ENCODE measurements around the gene ODAD2.
"Not testable (repeated sequence)": the region's sequence is repeated elsewhere in the genome, so short reads cannot be mapped to it uniquely, and the experiment has no call there.

Gene ODAD2

GRCh38 chr10:27949528-27950241 lies 49.2 kb downstream of the ODAD2 start:
- Mint-ChIP-seq H3K4me1 (no peaks in the 10 kb centered on the region), H3K4me3 (no peak overlapping the region), H3K27ac (ENCODE audit: low read depth) (no peak overlapping the region), H3K27me3 (peaks cover 15% of the 10 kb centered on the region), H3K36me3 (ENCODE audit: insufficient read depth) (peaks cover 1% of the 10 kb centered on the region), H3K9me3 (no peaks in the 10 kb centered on the region)
- DNase-seq (ENCODE audit: low spot score in 2 of 2) (no peak), ATAC-seq (replicated peaks; ENCODE audit: extremely low read depth, poor library complexity, severe bottlenecking) (no peak)

GRCh38 chr10:27948186-27948585 lies 50.7 kb downstream of the ODAD2 start:
- Mint-ChIP-seq H3K27ac (ENCODE audit: low read depth) (no peak overlapping the region), H3K27me3 (peaks cover 23% of the 10 kb centered on the region), H3K4me3 (no peak overlapping the region), H3K4me1 (no peaks in the 10 kb centered on the region), H3K36me3 (ENCODE audit: insufficient read depth) (peaks cover 1% of the 10 kb centered on the region), H3K9me3 (no peaks in the 10 kb centered on the region)
- ATAC-seq (replicated peaks; ENCODE audit: extremely low read depth, poor library complexity, severe bottlenecking) (no peak), DNase-seq (ENCODE audit: low spot score in 2 of 2) (no peak)

GRCh38 chr10:27947540-27947939 lies 51.3 kb downstream of the ODAD2 start:
- Mint-ChIP-seq H3K9me3 (no peaks in the 10 kb centered on the region), H3K36me3 (ENCODE audit: insufficient read depth) (peaks cover 1% of the 10 kb centered on the region), H3K4me1 (no peaks in the 10 kb centered on the region), H3K4me3 (no peak overlapping the region), H3K27ac (ENCODE audit: low read depth) (no peak overlapping the region), H3K27me3 (peaks cover 23% of the 10 kb centered on the region)
- DNase-seq (ENCODE audit: low spot score in 2 of 2) (no peak), ATAC-seq (replicated peaks; ENCODE audit: extremely low read depth, poor library complexity, severe bottlenecking) (no peak)

GRCh38 chr10:27944005-27944404 lies 54.9 kb downstream of the ODAD2 start:
- Mint-ChIP-seq H3K9me3 (no peaks in the 10 kb centered on the region), H3K4me1 (no peaks in the 10 kb centered on the region), H3K27me3 (peaks cover 46% of the 10 kb centered on the region), H3K4me3 (no peak overlapping the region), H3K36me3 (ENCODE audit: insufficient read depth) (peaks cover 1% of the 10 kb centered on the region), H3K27ac (ENCODE audit: low read depth) (no peak overlapping the region)
- ATAC-seq (replicated peaks; ENCODE audit: extremely low read depth, poor library complexity, severe bottlenecking), result no peak
- no peak for DNase-seq (ENCODE audit: low spot score in 2 of 2)

- no peaks in the 10 kb centered on the region for H3K36me3 Mint-ChIP-seq (ENCODE audit: insufficient read depth)
- H3K27ac Mint-ChIP-seq (ENCODE audit: low read depth), result no peak overlapping the region
- H3K4me3 Mint-ChIP-seq, result no peak overlapping the region
- no peak for DNase-seq (ENCODE audit: low spot score in 2 of 2)
- ATAC-seq (replicated peaks; ENCODE audit: extremely low read depth, poor library complexity, severe bottlenecking), result no peak
- peaks cover 53% of the 10 kb centered on the region for H3K27me3 Mint-ChIP-seq
- H3K4me1 Mint-ChIP-seq, result no peaks in the 10 kb centered on the region
- H3K9me3 Mint-ChIP-seq, result no peaks in the 10 kb centered on the region
Observed at GRCh38 chr10:27914888-27915287, 84.0 kb downstream of the ODAD2 start.

- H3K27ac Mint-ChIP-seq (ENCODE audit: low read depth), result no peak overlapping the region
- peaks cover 58% of the 10 kb centered on the region for H3K27me3 Mint-ChIP-seq
- H3K36me3 Mint-ChIP-seq (ENCODE audit: insufficient read depth), result no peaks in the 10 kb centered on the region
- no peaks in the 10 kb centered on the region for H3K9me3 Mint-ChIP-seq
- ATAC-seq (replicated peaks; ENCODE audit: extremely low read depth, poor library complexity, severe bottlenecking) (no peak), DNase-seq (ENCODE audit: low spot score in 2 of 2) (no peak)
- no peak overlapping the region for H3K4me3 Mint-ChIP-seq
- no peaks in the 10 kb centered on the region for H3K4me1 Mint-ChIP-seq
Observed at GRCh38 chr10:27912231-27912630, 86.6 kb downstream of the ODAD2 start.

GRCh38 chr10:27911539-27911938 lies 87.3 kb downstream of the ODAD2 start:
- Mint-ChIP-seq H3K27me3 (peaks cover 57% of the 10 kb centered on the region), H3K4me3 (no peak overlapping the region), H3K9me3 (no peaks in the 10 kb centered on the region), H3K4me1 (no peaks in the 10 kb centered on the region), H3K36me3 (ENCODE audit: insufficient read depth) (no peaks in the 10 kb centered on the region), H3K27ac (ENCODE audit: low read depth) (no peak overlapping the region)
- ATAC-seq (replicated peaks; ENCODE audit: extremely low read depth, poor library complexity, severe bottlenecking) (no peak), DNase-seq (ENCODE audit: low spot score in 2 of 2) (no peak)

GRCh38 chr10:27911011-27911410 lies 87.9 kb downstream of the ODAD2 start:
- H3K36me3 Mint-ChIP-seq (ENCODE audit: insufficient read depth), result no peaks in the 10 kb centered on the region
- ATAC-seq (replicated peaks; ENCODE audit: extremely low read depth, poor library complexity, severe bottlenecking) (no peak), DNase-seq (ENCODE audit: low spot score in 2 of 2) (no peak)
- no peaks in the 10 kb centered on the region for H3K4me1 Mint-ChIP-seq
- H3K27me3 Mint-ChIP-seq, result peaks cover 52% of the 10 kb centered on the region
- no peak overlapping the region for H3K27ac Mint-ChIP-seq (ENCODE audit: low read depth)
- no peak overlapping the region for H3K4me3 Mint-ChIP-seq
- H3K9me3 Mint-ChIP-seq, result no peaks in the 10 kb centered on the region

- no peaks in the 10 kb centered on the region for H3K4me1 Mint-ChIP-seq
- no peaks in the 10 kb centered on the region for H3K36me3 Mint-ChIP-seq (ENCODE audit: insufficient read depth)
- ATAC-seq (replicated peaks; ENCODE audit: extremely low read depth, poor library complexity, severe bottlenecking) (no peak), DNase-seq (ENCODE audit: low spot score in 2 of 2) (no peak)
- no peak overlapping the region for H3K27ac Mint-ChIP-seq (ENCODE audit: low read depth)
- H3K27me3 Mint-ChIP-seq, result peaks cover 42% of the 10 kb centered on the region
- no peak overlapping the region for H3K4me3 Mint-ChIP-seq
- peaks cover 5% of the 10 kb centered on the region for H3K9me3 Mint-ChIP-seq
Observed at GRCh38 chr10:27908231-27908630, 90.6 kb downstream of the ODAD2 start.

- DNase-seq (ENCODE audit: low spot score in 2 of 2); H3K4me3 Mint-ChIP-seq; H3K27ac Mint-ChIP-seq (ENCODE audit: low read depth); H3K9me3 Mint-ChIP-seq; ATAC-seq (replicated peaks; ENCODE audit: extremely low read depth, poor library complexity, severe bottlenecking); H3K36me3 Mint-ChIP-seq (ENCODE audit: insufficient read depth); H3K4me1 Mint-ChIP-seq: not testable (repeated sequence)
- peaks cover 28% of the 10 kb centered on the region for H3K27me3 Mint-ChIP-seq
Observed at GRCh38 chr10:27899485-27899884, 99.4 kb downstream of the ODAD2 start.

GRCh38 chr10:27899058-27899457 lies 99.8 kb downstream of the ODAD2 start:
- ATAC-seq (replicated peaks; ENCODE audit: extremely low read depth, poor library complexity, severe bottlenecking), result no peak
- no peak overlapping the region for H3K4me3 Mint-ChIP-seq
- peaks cover 9% of the 10 kb centered on the region for H3K9me3 Mint-ChIP-seq

GRCh38 chr10:27893358-27893954 lies 105.4 kb downstream of the ODAD2 start:
- no peaks in the 10 kb centered on the region for H3K36me3 Mint-ChIP-seq (ENCODE audit: insufficient read depth)
- no peaks in the 10 kb centered on the region for H3K9me3 Mint-ChIP-seq
- peaks cover 14% of the 10 kb centered on the region for H3K27me3 Mint-ChIP-seq
- H3K4me1 Mint-ChIP-seq, result no peaks in the 10 kb centered on the region
- ATAC-seq (replicated peaks; ENCODE audit: extremely low read depth, poor library complexity, severe bottlenecking), result peak; percentile 77
- DNase-seq (ENCODE audit: low spot score in 2 of 2), result no peak
- H3K4me3 Mint-ChIP-seq, result no peak overlapping the region
- H3K27ac Mint-ChIP-seq (ENCODE audit: low read depth), result no peak overlapping the region

More at GRCh38 chr10:27899058-27899457, 99.8 kb downstream of the ODAD2 start:
- no peak overlapping the region for H3K27ac Mint-ChIP-seq (ENCODE audit: low read depth)
- no peak for DNase-seq (ENCODE audit: low spot score in 2 of 2)
- H3K27me3 Mint-ChIP-seq, result peaks cover 27% of the 10 kb centered on the region
- no peaks in the 10 kb centered on the region for H3K4me1 Mint-ChIP-seq
- H3K36me3 Mint-ChIP-seq (ENCODE audit: insufficient read depth), result no peaks in the 10 kb centered on the region

GRCh38 chr10:27890971-27891370 lies 107.9 kb downstream of the ODAD2 start:
- Mint-ChIP-seq H3K27me3 (peaks cover 11% of the 10 kb centered on the region), H3K9me3 (peaks cover 7% of the 10 kb centered on the region), H3K36me3 (ENCODE audit: insufficient read depth) (no peaks in the 10 kb centered on the region), H3K4me1 (no peaks in the 10 kb centered on the region), H3K4me3 (no peak overlapping the region), H3K27ac (ENCODE audit: low read depth) (no peak overlapping the region)
- ATAC-seq (replicated peaks; ENCODE audit: extremely low read depth, poor library complexity, severe bottlenecking) (no peak), DNase-seq (ENCODE audit: low spot score in 2 of 2) (no peak)
